Ovary (tissue), 3 donors: ENCODE results near the gene TCERG1L.

Experiments
- CTCF ChIP-seq, 3 donors: fragments of 450-650 bp in 2 of 3; fragments of 200-600 bp in 1 of 3; IDR thresholded peaks; one replicate each; pipeline versions ENCODE4 v1.5.1 to v1.8.0; 2016 to 2022; ENCODE audit warnings: antibody characterized with exemption in 3 of 3, mild to moderate bottlenecking in 1 of 3
- POLR2A ChIP-seq: fragments of 450-650 bp; IDR thresholded peaks from one replicate; pipeline ENCODE4 v1.6.1; 2017; ENCODE audit warnings: antibody characterized with exemption, mild to moderate bottlenecking, moderate library complexity
- donor health status: DM: no; HTN: no; CAD: no.

- no peak for TF ChIP-seq CTCF (IDR thresholded peaks at IDR 0.05)
- TF ChIP-seq POLR2A, result no peak
Measured at GRCh38 chr10:131251146-131251541, 60.4 kb downstream of the TCERG1L start.
